HG02798 (cell line): Measurements from ENCODE around the gene CCDC106.

Experiments
- ATAC-seq: cut with Tn5 transposase; IDR thresholded peaks from one replicate; pipeline ENCODE4 v1.9.1; 2021; ENCODE audit warnings: mild to moderate bottlenecking; ENCODE audit not compliant: unreplicated experiment, poor library complexity

Gene CCDC106

GRCh38 chr19:55692681-55693081, 44.7 kb downstream of the CCDC106 start:
- ATAC-seq, result no peak

DNA sequence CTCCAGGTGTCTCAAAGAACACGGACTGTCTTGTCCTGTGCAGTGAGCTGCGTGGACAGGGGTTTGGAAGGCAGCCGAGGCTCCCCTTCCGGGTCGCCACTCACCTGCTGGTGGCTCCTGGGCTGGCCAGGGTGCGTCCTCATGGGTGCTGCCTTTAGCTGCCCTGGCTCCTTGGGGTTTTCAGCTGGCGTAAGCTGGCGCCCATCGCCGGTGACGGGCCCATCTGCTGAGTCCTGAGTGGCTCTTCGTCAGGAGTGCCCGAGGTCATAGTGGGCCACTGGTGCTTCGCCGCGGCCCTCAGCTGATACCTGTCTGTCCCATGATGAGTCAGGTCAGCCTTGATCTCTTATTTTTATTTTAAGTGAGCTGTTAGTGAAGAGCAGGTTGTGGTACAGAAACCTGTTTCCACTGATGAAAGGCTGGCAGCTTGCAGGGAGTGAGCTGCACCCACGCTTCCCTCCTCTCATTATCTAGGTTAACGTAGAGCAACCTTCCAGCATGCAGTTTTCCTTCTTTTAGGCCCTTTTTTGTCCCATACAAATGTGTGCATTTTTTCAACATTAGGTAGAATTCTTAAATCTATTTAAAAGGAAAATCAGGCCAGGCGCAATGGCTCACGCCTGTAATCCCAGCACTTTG, 45.4 kb downstream of the CCDC106 start:
- no peak for ATAC-seq

DNA sequence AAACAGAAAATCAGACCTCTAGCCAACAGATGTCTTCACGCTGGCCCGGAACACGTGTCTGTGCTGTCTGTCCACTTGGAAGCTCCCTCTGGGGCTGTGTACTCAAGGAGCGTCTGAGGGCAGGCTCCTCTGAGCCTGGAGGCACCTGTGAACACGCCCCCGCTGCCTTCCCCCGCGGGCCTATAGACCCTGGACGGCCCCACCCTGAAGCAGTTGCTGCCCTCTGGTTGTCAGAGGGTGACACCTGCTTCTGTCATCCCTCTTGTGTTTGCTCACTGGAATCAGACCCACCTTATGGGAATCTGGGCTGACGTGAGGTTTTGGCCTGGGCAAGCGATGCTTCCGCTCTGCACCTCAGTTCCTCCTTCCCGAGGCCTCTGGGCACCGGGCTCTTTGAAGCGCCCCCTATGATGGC, 46.2 kb downstream of the CCDC106 start:
- ATAC-seq, result no peak

DNA sequence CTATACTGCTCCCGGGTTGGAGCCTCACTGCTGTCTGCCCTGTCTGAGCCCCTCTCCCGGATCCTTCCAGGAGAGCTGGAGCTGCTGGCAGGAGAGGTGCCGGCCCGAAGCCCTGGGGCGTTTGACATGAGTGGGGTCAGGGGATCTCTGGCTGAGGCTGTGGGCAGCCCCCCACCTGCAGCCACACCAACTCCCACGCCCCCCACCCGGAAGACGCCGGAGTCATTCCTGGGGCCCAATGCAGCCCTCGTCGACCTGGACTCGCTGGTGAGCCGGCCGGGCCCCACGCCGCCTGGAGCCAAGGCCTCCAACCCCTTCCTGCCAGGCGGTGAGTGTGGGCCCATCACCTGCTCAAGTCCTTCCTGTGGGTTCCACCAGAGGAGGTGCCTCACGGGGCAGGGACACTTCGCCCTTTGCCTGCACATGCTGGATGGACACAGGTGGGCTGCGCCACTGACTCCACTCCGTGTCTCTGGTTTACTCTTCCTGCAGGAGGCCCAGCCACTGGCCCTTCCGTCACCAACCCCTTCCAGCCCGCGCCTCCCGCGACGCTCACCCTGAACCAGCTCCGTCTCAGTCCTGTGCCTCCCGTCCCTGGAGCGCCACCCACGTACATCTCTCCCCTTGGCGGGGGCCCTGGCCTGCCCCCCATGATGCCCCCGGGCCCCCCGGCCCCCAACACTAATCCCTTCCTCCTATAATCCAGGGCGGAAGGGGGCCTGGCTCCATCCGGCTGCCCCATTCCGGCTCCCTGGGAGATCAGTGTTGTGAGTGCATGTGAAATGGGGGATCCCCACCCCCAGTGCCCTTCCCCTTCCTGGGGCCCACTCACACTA, 46.9 kb downstream of the CCDC106 start:
- no peak for ATAC-seq

DNA sequence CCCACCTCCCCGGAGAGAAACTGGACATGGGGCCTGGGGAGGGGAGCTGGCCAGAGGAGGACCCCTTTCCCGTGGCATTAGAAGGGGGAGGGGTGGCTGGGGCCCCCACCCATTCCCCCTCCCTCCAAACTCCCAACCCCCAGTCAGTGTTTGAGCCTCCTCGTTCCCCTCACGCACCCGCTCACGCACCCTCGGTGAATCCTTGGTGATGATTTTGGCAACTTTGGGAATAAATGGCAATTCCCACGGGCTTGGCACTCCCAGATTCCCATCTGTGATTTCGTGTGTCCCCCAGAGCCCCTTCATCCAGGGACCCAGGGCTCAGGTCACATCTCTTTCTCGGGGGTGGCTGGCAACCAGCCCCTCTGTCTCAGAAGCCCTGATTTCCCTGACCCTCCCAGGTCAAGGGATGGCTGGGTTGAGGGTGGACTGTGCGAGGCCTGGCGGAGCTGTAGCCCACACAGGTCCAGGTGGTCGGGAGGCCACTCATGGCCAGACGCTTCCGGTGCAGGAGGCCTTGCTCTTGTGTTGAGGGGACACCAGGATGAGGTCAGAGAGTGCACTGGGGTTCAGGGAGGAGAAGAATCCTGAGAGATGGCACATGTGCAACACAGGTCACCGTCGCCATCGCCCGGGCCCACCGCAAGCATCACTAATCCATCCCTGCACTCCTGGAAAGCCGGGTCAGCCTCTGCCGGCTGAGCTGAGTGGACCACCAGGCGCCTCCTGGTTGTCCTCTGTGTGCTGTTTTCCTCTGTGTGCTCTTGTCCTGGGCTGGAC, 47.7 kb downstream of the CCDC106 start:
- no peak for ATAC-seq

GRCh38 chr19:55696301-55697068, 48.5 kb downstream of the CCDC106 start:
- no peak for ATAC-seq

GRCh38 chr19:55697069-55697440, 49.0 kb downstream of the CCDC106 start:
- ATAC-seq, result no peak

DNA sequence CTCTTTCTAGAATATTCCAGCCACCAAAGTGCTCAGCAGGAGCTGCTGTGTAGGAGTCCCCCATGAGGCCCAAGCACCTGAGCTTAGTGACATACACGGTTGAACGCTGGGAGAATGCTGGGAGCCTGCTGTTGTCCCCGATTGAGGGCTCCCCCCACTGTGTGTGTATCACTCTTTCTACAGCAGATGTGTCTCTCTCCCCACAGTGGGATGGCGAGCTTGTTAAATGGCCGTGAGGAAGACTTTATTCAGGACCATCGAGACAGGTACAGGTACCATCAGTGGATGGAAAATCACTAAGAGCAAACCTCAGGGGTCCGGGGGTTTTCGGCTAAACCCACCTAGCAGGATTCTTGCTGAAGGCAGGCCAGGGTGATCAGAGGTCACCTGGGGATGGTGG, 49.7 kb downstream of the CCDC106 start:
- ATAC-seq, result no peak

GRCh38 chr19:55698256-55698655, 50.2 kb downstream of the CCDC106 start:
- no peak for ATAC-seq

GRCh38 chr19:55699221-55699620, 51.2 kb downstream of the CCDC106 start:
- no peak for ATAC-seq

DNA sequence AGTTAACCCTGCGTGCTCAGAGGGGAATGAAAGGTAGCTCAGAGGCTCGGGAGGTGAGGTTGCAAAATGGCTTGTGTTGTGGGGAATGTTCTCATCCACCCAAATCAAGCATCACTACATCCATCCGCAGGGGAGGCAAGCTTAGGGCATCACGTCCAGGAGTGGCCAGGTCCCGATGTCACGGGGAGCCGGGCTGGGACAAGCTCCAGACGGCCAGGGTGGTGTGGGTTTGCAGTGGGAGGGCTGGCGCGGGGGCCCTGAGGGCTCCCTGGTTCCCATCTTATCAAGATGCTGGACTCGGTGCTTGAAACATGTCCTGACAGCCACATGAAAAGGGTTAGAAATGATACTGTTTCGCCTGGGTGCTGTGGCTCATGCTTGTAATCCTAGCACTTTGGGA, 52.8 kb downstream of the CCDC106 start:
- no peak for ATAC-seq

GRCh38 chr19:55702131-55702627, 54.2 kb downstream of the CCDC106 start:
- ATAC-seq, result no peak
